Measurements from ENCODE around the gene PTPRK.
A peak's percentile ranks its signal among the peaks of the same experiment; 100 is the strongest.

PTPRK gene

DNA sequence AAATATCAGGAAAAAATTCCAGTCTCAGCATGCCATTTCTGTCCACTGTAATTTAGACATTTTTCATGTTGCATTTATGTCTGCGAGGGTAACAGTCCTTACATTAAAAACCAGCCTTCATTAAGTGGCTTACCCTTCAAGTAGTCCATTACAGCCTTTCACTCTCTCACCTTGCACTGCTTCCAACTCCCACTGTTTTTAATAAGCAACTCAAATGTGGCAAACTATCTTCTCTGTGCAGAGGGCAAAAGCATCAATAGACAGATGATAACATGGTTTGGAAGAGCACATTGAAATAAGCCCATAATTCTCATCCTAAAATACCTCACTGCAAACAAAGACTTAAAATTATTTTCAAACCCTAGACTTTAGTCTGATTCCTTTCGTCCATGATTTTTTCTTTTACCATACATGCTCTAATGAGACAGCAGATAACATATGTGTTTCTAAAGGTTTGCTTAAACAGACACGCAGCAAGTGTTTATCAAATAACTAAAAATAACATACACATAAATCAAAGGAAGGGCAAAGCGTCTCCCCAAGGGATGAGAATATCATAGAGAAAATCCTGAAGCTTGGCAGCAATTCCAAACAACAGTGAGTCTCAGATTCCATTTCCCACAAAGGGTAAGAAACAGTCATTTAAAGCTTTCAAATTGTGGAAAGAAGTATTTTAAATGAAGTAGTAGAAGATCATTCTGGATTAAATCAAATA is 130.4 kb downstream of the PTPRK start:
- DNase-seq (ENCODE audit: low read depth) = no peak

DNA sequence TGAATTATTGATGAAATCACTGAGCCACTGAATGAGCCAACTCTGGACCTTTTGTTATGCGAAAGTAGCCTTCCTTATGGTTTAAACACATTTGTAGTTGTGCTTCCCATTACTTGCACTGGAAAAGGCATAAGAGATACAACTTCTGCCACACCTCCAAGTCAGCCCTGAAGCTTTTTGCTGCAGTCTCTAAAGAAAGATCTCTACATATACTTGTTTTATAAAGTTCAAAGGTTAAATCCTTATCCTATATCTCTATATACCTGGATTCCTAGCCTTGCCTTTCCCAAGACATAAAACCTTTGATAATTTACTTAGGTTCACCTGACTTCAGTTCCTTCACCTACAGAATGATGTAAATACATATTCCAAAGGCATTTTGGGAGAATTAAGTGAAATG is 132.0 kb downstream of the PTPRK start:
- no peak for DNase-seq (ENCODE audit: low read depth)

DNA sequence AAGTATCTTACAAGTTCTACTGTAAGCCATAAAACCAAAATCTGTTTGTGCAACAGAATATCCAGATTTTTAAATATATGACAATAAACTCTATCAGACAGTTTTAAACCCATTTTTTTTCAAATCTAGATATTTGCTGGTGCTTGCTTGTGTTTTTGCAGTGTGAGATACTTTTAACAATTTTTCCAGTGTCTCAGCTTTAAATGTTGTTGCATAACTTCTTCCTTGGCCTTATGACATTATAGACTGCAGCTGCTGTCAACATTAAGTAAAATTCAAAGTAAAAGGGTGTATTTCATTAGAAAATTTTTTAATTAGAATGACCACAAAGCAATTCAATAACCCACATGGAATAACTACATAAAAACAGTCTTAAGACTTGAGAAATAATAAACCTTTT is 139.5 kb downstream of the PTPRK start:
- no peak for DNase-seq (ENCODE audit: low read depth)

DNA sequence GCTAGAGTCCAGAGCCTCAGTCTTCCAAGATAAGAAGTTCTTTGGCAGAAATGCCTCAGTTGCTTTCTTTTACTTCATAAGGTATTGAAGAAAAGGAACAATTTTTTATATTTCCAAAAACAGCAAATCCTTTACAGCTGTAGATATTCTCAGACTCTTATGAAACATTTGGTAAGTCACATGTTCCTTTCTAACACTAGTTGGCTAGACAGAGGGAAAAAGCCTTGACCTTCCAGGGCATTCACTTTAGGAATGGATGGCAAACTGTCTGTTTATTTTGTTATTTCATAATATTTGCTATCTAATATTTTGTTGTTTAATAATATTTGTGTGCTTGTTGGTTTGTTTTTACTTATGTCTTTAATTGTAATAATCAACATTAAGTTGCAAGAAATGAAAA is 140.8 kb downstream of the PTPRK start:
- DNase-seq (ENCODE audit: low read depth) = no peak

DNA sequence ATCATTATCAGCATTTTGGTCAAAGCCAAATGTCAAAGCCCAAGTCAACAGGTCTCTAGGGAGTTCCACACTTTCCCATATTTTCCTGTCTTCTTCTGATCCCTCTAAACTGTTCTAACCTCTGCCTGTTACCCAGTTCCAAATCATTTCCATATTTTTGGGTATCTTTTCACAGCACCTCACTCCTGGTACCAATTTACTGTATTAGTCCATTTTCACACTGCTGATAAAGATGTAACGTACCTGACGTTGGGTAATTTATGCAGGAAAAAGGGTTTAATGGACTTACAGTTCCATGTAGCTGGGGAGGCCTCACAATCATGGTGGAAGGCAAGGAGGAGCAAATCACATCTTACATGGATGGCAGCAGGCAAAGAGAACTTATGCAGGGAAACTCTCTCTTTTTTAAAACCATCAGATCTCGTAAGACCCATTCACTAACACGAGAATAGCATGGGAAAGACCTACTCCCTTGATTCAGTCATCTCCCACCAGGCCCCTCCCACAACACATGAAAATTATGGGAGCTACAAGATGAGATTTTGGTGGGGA is 143.4 kb downstream of the PTPRK start:
- no peak for DNase-seq (ENCODE audit: low read depth)

DNA sequence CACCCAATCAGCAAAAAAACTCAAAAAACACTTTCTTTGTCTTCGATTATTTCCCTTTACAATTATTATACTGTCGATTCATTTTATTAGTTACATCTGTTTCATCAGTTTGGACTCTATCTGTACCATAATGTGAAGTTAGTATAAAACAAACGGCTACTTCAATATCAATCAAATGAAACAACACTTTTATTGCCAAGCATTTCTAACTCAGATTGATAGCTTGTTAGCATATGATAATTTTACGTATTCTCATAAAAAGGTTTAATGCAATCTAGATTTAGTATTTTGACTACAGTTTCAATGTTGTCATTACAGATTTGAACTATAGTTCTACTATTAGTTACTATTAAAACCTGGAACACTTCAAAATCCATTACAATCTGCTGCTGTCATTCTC is 149.3 kb downstream of the PTPRK start:
- DNase-seq (ENCODE audit: low read depth) = no peak

DNA sequence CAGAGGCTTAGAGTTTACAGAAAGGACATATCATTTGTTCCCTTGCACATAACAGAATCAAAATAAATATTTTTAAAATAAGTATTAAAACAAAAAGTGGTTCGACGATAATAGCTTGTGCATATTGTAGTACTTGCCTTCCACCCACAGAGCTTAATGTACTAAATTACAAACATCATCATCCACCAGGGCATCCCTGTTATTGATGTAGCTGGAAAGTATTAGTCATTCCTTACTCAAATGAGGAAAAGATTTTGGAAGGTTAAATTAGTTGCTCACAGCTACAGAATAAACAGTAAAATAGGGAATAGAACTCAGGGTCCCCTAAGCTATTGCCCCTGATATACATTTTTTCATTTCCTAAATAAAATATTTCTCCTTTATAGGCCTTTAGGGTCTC is 150.3 kb downstream of the PTPRK start:
- peak; percentile 66 for DNase-seq (ENCODE audit: low read depth)

DNA sequence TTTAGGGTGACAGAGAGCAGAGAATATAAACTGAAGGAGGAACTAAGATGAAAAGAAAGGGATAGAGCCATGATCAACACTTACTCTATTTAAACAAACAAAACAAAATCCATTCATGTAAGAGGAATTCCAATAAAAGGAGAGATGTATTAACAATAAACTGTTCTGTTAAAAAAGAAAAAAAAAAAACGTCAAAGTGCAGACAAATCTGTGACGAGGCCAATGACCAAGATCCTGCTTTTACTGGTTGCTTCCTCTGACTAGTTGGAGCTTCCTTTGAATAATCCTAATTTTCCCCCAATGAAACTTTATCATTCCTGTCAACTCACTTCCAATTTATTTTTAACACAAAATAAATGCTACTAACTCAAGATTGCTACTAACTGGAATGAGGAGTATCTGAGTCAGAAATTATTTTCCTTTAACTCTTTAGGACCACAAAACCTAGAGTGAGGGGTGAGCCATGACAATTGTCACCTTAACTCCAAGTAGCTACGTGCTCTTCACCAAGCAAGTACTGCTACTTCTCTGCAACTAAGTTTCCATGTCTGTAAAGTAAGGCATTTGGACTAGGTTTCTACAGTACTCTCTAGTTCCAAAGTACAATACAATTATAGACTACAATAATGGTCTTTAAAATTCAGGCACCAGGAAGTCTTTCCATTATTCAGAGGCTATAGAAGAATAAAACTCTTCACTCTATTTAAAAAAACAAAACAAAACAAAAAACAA is 152.0 kb downstream of the PTPRK start:
- peak; percentile 64 for DNase-seq (ENCODE audit: low read depth)

DNA sequence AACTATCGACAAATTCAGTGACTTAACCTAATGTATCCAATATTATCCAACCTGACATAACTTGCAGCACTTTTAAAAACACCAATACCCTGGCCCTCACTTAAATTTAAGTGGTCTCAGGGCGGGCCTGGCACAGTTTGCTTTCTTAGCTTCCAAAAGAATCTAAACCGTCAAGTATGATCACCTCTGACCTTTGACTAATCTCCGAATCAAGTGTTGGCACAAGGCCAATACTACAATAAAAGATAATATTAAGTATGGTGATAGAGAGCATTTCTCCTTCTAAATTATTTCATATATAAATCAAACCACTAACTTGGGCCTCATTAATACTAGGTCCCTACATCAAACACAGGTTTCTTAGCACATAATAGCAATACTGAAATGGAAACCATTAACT is 153.0 kb downstream of the PTPRK start:
- DNase-seq (ENCODE audit: low read depth) = no peak

DNA sequence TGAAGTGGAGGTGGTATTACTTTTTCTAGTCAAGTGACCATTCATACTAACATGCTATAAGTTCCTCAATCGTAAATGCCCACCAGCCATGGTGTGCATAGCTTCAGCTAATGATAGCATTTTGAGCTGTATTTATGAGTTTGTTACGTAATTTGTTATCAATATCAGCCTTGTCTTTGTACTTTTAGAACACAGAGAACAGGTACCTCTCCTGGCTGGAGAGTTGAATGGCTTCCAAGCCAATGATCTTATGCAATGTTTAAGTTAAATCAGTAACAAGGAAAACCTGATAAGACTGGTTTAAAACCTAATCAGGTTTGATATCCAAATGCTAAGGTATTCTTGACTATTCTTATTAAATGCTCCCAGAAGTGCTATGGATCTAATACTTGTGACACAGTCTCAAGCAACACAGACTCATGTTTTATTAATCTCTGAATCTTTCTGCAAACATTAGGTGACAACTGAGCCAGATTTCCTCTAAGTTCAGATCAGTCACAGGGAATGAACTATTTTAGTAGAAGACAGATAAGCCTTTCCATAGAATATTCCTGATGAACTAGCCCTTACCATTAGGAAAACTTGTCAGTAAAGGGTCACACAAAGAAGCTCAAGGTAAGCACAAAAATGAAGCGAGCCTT is 154.8 kb downstream of the PTPRK start:
- DNase-seq (ENCODE audit: low read depth) = no peak

DNA sequence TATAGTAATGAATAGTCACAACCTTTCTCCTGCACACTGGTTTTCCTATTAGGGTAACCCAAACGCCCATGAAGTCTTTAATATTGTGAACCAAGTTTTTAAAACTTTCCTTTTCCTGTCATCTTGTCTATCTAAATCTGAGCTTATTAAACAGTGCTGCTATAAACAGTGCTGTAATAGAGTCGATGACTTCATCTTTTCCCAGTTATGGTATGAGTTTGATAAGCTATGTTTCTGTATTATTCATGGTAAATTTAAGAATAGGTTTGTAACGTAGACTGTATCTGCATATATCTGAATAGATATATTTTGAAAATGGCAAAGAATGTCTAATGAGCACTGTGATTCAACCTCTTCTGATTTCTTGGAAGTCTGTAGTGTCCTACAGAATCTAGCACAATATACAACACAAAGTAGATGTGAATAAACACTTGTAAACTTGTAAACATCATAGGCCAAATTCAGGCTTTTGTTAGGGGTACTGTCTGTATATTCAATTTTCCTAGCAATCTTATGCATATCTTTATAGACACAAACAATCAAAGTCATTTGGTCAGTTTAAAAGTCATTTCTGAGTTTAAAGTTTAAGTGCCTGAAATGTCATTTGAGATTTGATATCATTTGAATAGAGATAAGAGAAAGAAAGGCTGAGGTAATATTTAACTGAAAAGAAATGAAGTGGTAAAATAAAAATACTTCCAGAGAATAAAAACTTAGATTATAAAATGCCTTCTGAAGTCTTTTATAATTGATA is 155.5 kb downstream of the PTPRK start:
- DNase-seq (ENCODE audit: low read depth) = no peak

DNA sequence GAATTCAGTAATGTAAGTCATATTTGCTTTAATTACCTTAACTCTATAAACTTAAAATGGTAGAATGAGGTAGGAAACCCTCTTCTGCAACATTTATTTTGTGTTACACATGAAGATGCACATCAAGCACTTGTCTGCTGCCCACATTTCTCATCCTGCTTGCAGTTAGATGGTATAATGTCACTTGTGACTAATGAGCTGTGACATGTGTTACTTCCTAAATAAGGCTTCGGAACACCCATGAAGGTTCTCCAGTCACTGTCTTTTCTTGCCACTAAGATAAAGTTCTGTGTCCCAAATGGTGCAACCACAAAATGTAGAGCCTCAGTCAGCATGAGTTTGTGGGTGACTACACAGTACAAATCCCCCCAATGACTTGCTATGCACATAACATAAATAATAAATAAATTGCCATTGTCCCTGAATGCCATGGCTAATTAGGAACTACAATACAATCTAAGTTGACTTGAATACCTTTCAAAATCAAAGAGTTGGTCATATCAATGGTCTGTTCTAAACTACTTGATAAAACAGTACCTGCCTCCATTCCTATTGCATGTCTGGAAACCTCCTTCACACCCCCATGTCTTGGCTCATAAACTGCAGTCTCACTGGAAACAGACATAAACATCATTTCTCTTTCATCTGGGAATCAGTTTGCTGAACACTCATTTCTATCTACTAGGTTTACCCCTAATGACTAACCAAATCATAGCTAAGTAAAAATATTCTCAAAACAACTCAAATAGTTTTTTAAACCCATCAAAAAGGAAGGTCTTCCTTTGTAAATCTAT is 157.2 kb downstream of the PTPRK start:
- no peak for DNase-seq (ENCODE audit: low read depth)

DNA sequence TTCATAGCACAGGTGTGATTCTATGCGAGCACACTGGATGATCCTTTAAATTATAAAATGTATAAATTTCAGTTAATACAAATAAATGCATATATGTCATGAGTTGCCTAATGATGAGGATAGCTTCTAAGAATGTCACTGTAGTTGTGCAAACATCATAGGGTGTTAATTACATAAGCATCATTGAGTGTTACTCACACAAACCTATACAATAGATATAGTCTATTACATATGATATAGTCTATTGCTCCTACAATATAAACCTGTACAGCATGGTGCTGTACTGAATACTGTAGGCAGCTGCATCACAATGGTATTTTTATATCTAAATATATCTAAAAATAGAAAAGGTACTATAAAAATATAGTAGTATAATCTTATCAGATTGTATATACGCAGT is 159.0 kb downstream of the PTPRK start:
- DNase-seq (ENCODE audit: low read depth) = no peak

DNA sequence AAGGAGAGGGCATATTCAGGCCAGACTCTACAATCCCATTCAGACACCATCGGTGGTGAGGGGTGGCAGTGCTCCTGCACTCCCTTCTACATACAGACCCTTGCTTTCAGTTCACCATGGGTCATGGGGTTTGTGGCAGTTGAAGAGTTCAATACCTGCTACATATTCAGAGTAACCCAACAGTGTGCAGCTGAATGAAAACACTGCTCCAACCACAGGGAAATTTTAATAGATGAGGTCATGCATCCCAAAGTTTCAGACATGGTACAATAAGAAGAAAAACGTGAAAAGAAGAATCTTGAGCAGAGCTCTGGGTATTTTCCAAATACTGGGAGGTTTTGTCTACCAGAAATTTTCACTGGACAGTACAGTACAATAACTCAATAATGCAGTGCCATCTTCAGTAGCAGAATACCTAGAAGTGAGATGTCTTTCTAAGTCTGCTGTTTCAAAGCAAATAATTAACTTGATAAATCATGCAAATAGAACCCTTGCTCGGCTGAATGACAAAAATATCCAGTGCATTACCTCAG is 162.1 kb downstream of the PTPRK start:
- peak; percentile 57 for DNase-seq (ENCODE audit: low read depth)

DNA sequence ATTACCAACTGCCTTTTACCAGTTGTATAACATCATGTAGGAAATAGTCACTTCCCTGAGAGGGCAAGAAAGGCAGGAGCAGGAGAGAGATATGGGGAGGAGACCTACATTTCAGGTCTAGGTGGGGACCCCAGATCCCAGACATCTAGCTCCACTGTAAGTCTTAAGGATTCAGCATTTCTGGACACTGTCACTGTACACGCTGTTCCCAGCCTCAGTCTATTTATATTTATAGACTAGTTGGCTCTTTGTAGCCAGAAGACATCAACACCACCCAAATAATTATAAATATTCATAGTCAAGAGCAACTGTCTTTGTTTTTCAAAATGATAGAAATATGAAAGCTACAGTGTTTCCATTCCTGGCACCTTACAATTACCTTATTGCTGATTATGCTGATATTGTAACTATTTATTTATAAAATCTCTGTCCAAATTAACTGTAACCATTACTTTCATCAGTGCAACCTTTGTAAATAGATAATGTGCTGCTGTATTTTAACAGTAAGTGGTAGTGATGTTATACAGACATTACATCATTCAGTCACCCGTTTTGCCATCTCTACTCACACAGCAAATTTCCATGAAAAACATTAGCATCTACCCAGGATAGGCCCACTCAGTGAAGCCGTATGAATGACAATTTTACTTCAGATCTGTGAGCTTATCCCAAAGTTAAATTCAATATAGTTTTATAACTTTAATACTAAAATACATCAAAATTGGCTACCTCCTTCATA is 162.8 kb downstream of the PTPRK start:
- DNase-seq (ENCODE audit: low read depth) = no peak

DNA sequence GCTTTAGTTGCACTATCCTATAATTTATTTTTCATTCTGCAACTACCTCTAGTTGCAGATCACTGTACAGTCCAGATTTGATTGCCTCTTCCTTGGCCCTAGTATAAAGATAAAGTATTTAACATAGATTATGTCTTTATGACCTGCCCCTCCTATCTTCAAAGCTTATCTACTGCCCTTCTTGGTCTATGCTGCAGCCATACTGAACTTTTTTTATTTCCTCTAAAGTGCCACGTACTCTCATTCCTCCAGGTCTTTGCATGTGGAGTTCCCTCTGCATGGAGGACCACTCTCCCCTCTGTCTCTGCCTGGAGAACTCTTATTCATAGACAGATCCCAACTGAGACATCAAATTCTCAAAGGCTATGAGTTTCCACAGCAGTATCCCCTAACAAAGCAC is 168.0 kb downstream of the PTPRK start:
- DNase-seq (ENCODE audit: low read depth) = no peak

DNA sequence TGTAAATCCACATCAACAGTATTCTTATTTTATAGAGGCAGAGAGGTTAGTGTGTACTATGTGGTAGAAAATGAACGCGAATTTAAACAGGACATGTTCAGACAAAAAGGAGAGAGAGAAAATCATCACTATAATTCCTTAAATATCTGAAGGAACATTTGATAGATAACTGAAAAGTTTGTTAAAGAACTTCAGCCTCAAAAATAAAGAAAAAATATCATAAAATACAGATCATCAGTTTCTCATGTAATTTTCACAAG is 169.2 kb downstream of the PTPRK start:
- no peak for DNase-seq (ENCODE audit: low read depth)

DNA sequence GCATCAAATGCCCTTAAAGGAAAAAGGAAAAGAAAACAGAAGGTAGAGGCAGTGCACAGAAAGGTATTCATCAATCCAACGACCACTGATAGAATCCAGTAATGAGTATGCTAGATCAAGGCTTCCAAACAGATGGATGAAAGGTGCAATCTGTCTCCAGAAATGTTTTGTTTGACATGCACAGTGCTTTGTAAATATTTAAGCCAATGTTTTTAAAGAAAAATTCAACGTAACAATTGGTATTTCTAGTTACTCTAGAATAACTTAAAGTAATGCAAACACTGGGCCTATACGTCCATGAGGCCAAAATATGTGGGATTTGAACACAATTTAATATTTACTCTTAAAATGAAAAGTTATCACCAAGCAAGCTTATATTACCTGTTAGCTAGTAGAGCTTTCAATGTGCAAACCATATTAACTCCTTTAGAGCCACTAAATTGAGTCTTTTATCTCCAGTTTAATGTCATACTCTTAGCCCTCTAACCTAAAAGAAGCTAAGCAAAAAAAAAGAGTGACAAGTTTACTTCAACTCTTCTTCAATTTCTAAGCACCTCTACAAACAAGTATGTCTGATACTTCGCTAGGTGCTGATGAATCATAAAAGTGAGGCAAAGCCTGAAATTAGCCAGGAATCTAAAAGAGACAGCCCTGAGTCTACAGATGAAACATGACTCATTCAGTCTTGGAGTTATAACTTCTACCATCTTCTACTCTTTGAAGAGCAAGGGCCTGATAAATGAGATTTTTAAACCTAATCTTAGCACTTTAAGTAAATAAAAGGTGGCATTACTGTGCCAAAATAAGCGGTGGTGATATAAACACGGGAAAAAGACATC is 169.8 kb downstream of the PTPRK start:
- peak; percentile 54 for DNase-seq (ENCODE audit: low read depth)

DNA sequence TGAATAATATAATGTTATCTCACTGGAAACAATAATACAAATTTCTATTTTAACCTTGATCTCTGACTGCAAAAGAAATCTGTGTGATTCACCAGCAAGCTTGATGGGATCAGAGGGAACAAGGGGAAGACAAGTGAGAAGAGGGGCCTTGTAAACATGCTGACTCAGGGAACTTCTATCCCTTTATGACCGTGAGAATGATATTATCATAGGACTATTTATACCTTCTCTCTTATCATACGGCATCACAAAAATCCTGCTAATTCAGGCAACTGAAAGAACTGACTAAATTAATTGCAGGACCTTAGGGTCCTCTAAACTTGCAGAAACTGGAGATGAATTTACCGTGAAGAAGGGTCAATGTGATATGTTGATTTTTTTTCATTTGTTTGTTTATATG is 173.3 kb downstream of the PTPRK start:
- peak; percentile 34 for DNase-seq (ENCODE audit: low read depth)

DNA sequence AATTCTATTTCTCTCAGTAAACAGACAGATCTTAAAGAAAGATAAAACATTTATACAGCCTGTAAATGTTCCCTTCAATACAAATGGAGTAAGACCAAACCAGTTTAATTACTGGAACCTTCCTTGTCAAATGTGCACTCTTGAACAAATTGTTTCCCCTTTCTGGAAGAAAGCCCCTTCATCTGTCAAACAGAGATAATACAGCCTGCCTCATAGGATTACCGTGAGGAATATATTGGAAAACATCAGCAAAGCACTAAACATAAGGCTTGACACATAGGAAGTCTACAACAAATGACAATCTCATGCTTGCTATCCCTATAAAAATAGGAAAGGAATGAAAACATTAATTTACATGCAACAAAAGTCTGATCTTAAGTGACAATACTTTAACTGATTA is 173.8 kb downstream of the PTPRK start:
- DNase-seq (ENCODE audit: low read depth) = no peak
